ENCODE measurements around the gene NSUN7.

NSUN7 gene

GRCh38 chr4:40737879-40738278 is 11.9 kb upstream of the NSUN7 start:
- TF ChIP-seq CTCF (conservative IDR thresholded peaks at IDR 0.05) (no peak), ZFX (IDR thresholded peaks at IDR 0.05) (no peak)
- no peak overlapping the region for H3K27ac ChIP-seq

- no peak overlapping the region for H3K27ac ChIP-seq
- TF ChIP-seq ZFX (IDR thresholded peaks at IDR 0.05) (no peak), CTCF (conservative IDR thresholded peaks at IDR 0.05) (no peak)
Observed at GRCh38 chr4:40739347-40739746, 10.4 kb upstream of the NSUN7 start.

- TF ChIP-seq ZFX (IDR thresholded peaks at IDR 0.05), result no peak
- TF ChIP-seq CTCF (conservative IDR thresholded peaks at IDR 0.05), result no peak
- H3K27ac ChIP-seq, result no peak overlapping the region
Observed at GRCh38 chr4:40744218-40744617, 5.5 kb upstream of the NSUN7 start.

GRCh38 chr4:40745285-40745984 is 4.3 kb upstream of the NSUN7 start:
- TF ChIP-seq CTCF (conservative IDR thresholded peaks at IDR 0.05), result no peak
- TF ChIP-seq ZFX (IDR thresholded peaks at IDR 0.05), result no peak
- H3K27ac ChIP-seq, result no peak overlapping the region

- TF ChIP-seq CTCF (conservative IDR thresholded peaks at IDR 0.05) (no peak), ZFX (IDR thresholded peaks at IDR 0.05) (no peak)
- no peak overlapping the region for H3K27ac ChIP-seq
Observed at GRCh38 chr4:40747207-40747835, 2.4 kb upstream of the NSUN7 start.

GRCh38 chr4:40750461-40751258 is 905 bp downstream of the NSUN7 start:
- TF ChIP-seq CTCF (conservative IDR thresholded peaks at IDR 0.05), result no peak
- no peak for TF ChIP-seq ZFX (IDR thresholded peaks at IDR 0.05)
- H3K27ac ChIP-seq, result no peak overlapping the region

GRCh38 chr4:40755616-40756015 is 5.9 kb downstream of the NSUN7 start:
- H3K27ac ChIP-seq, result no peak overlapping the region
- TF ChIP-seq CTCF (conservative IDR thresholded peaks at IDR 0.05) (no peak), ZFX (IDR thresholded peaks at IDR 0.05) (no peak)
